ENCODE data around the gene LAMTOR5.
"Not testable (repeated sequence)": the region's sequence is repeated elsewhere in the genome, so short reads cannot be mapped to it uniquely, and the experiment has no call there.

Gene LAMTOR5

GRCh38 chr1:110407260-110408210, at the start of gene LAMTOR5:
Gene LAMTOR5, minus strand, starts transcription at chr1:110407694. Its CDS starts 74 bp downstream, at chr1:110407620.
- DNase-seq (ENCODE audit: insufficient read length, low spot score): peak; percentile 74
- peak; percentile 80 for FAIRE-seq

- no peak for FAIRE-seq
- DNase-seq (ENCODE audit: insufficient read length, low spot score): no peak
Observed at GRCh38 chr1:110457206-110457605, 49.7 kb upstream of the LAMTOR5 start.

GRCh38 chr1:110455151-110455550, 47.7 kb upstream of the LAMTOR5 start:
- FAIRE-seq (no peak), DNase-seq (ENCODE audit: insufficient read length, low spot score) (no peak)

- FAIRE-seq (no peak), DNase-seq (ENCODE audit: insufficient read length, low spot score) (no peak)
Observed at GRCh38 chr1:110454328-110454727, 46.8 kb upstream of the LAMTOR5 start.

- FAIRE-seq (no peak), DNase-seq (ENCODE audit: insufficient read length, low spot score) (no peak)
Observed at GRCh38 chr1:110453829-110454228, 46.3 kb upstream of the LAMTOR5 start.

GRCh38 chr1:110452330-110452729, 44.8 kb upstream of the LAMTOR5 start:
- FAIRE-seq: no peak
- no peak for DNase-seq (ENCODE audit: insufficient read length, low spot score)

- FAIRE-seq (no peak), DNase-seq (ENCODE audit: insufficient read length, low spot score) (no peak)
Observed at GRCh38 chr1:110450929-110451328, 43.4 kb upstream of the LAMTOR5 start, which contains the start of gene PROK1. Gene PROK1, plus strand, starts transcription at chr1:110451149. Its CDS starts 68 bp downstream, at chr1:110451217.

- FAIRE-seq (no peak), DNase-seq (ENCODE audit: insufficient read length, low spot score) (no peak)
Observed at GRCh38 chr1:110449661-110450651, 42.5 kb upstream of the LAMTOR5 start.

- DNase-seq (ENCODE audit: insufficient read length, low spot score) (no peak), FAIRE-seq (no peak)
Observed at GRCh38 chr1:110444561-110444960, 37.1 kb upstream of the LAMTOR5 start.

- no peak for DNase-seq (ENCODE audit: insufficient read length, low spot score)
- FAIRE-seq: no peak
Observed at GRCh38 chr1:110443451-110443850, 36.0 kb upstream of the LAMTOR5 start.

GRCh38 chr1:110441888-110442287, 34.4 kb upstream of the LAMTOR5 start:
- FAIRE-seq (no peak), DNase-seq (ENCODE audit: insufficient read length, low spot score) (no peak)

- DNase-seq (ENCODE audit: insufficient read length, low spot score) (no peak), FAIRE-seq (no peak)
Observed at GRCh38 chr1:110440877-110441276, 33.4 kb upstream of the LAMTOR5 start.

GRCh38 chr1:110439873-110440272, 32.4 kb upstream of the LAMTOR5 start:
- FAIRE-seq; DNase-seq (ENCODE audit: insufficient read length, low spot score): not testable (repeated sequence)

- DNase-seq (ENCODE audit: insufficient read length, low spot score) (no peak), FAIRE-seq (no peak)
Observed at GRCh38 chr1:110438893-110439292, 31.4 kb upstream of the LAMTOR5 start.

- FAIRE-seq; DNase-seq (ENCODE audit: insufficient read length, low spot score): not testable (repeated sequence)
Observed at GRCh38 chr1:110437645-110438299, 30.3 kb upstream of the LAMTOR5 start.

- DNase-seq (ENCODE audit: insufficient read length, low spot score) (peak; percentile 41), FAIRE-seq (no peak)
Observed at GRCh38 chr1:110436635-110437034, 29.1 kb upstream of the LAMTOR5 start.

- DNase-seq (ENCODE audit: insufficient read length, low spot score) (no peak), FAIRE-seq (no peak)
Observed at GRCh38 chr1:110434946-110435345, 27.5 kb upstream of the LAMTOR5 start.

- FAIRE-seq (no peak), DNase-seq (ENCODE audit: insufficient read length, low spot score) (peak; percentile 48)
Observed at GRCh38 chr1:110433803-110434202, 26.3 kb upstream of the LAMTOR5 start.

GRCh38 chr1:110433213-110433612, 25.7 kb upstream of the LAMTOR5 start:
- FAIRE-seq: no peak
- no peak for DNase-seq (ENCODE audit: insufficient read length, low spot score)

GRCh38 chr1:110430901-110431300, 23.4 kb upstream of the LAMTOR5 start:
- no peak for DNase-seq (ENCODE audit: insufficient read length, low spot score)
- FAIRE-seq: no peak
